NCI-H1436 treated with DMSO at 0.1 percent for 48 hours (cell line): ENCODE results near the gene CFAP68.

Experiments
- DNase-seq: peaks from one replicate; lab custom pipeline; 2025; lab: John Stamatoyannopoulos, UW

Gene CFAP68

GRCh38 chr11:111878849-111879636 lies at the start of gene CFAP68, which contains the start of gene FDXACB1:
CFAP68 (plus strand) TSS chr11:111879541; CDS start chr11:111879561, 20 bp downstream.
FDXACB1 (minus strand) TSS chr11:111879165; CDS start chr11:111879132, 33 bp downstream.
- peak; percentile 90 for DNase-seq

- DNase-seq: no peak
Measured at GRCh38 chr11:111833524-111833923, 45.8 kb upstream of the CFAP68 start.

GRCh38 chr11:111834432-111835163 lies 44.7 kb upstream of the CFAP68 start:
- no peak for DNase-seq

- DNase-seq: no peak
Measured at GRCh38 chr11:111835665-111836064, 43.7 kb upstream of the CFAP68 start.

GRCh38 chr11:111836162-111836561 lies 43.2 kb upstream of the CFAP68 start:
- no peak for DNase-seq

GRCh38 chr11:111836721-111837120 lies 42.6 kb upstream of the CFAP68 start:
- DNase-seq: no peak

- DNase-seq: no peak
Measured at GRCh38 chr11:111837366-111837891, 41.9 kb upstream of the CFAP68 start.

GRCh38 chr11:111838054-111838453 lies 41.3 kb upstream of the CFAP68 start:
- no peak for DNase-seq

GRCh38 chr11:111840143-111840542 lies 39.2 kb upstream of the CFAP68 start:
- no peak for DNase-seq

GRCh38 chr11:111841370-111842053 lies 37.8 kb upstream of the CFAP68 start:
- DNase-seq: peak; percentile 28

GRCh38 chr11:111843661-111844060 lies 35.7 kb upstream of the CFAP68 start:
- DNase-seq: no peak

GRCh38 chr11:111845276-111846028 lies 33.9 kb upstream of the CFAP68 start:
- DNase-seq: no peak

- DNase-seq: no peak
Measured at GRCh38 chr11:111846063-111846462, 33.3 kb upstream of the CFAP68 start.

GRCh38 chr11:111846636-111847035 lies 32.7 kb upstream of the CFAP68 start:
- DNase-seq: no peak

- no peak for DNase-seq
Measured at GRCh38 chr11:111849631-111850030, 29.7 kb upstream of the CFAP68 start.

- DNase-seq: no peak
Measured at GRCh38 chr11:111851067-111851466, 28.3 kb upstream of the CFAP68 start.

GRCh38 chr11:111851636-111852035 lies 27.7 kb upstream of the CFAP68 start:
- no peak for DNase-seq

- DNase-seq: no peak
Measured at GRCh38 chr11:111852103-111852502, 27.2 kb upstream of the CFAP68 start.

GRCh38 chr11:111855506-111855905 lies 23.8 kb upstream of the CFAP68 start:
- DNase-seq: no peak

GRCh38 chr11:111860257-111860656 lies 19.1 kb upstream of the CFAP68 start:
- DNase-seq: no peak

GRCh38 chr11:111870113-111870512 lies 9.2 kb upstream of the CFAP68 start:
- DNase-seq: no peak

- no peak for DNase-seq
Measured at GRCh38 chr11:111870522-111870885, 8.8 kb upstream of the CFAP68 start.
